Cardiac fibroblast (primary cell): Measurements from ENCODE around the gene SPX.

Source experiments
- DNase-seq, 2 donors: peaks; one replicate each; pipeline versions ENCODE4 v3.0.0 to v3.0.0-alpha.2; 2010; ENCODE audit warnings: low read depth in 2 of 2
- H3K4me3 ChIP-seq, 2 donors: replicated peaks in 1 of 2; 1 replicate in 1 of 2; 2 replicates in 1 of 2; pipeline ENCODE4 v1.5.1; 2011; ENCODE audit warnings: low read depth in 2 of 2, low read length in 2 of 2, mild to moderate bottlenecking in 2 of 2, moderate library complexity in 1 of 2
- CTCF ChIP-seq: IDR thresholded peaks from one replicate; pipeline ENCODE4 v1.5.1; 2011; ENCODE audit warnings: low read depth, mild to moderate bottlenecking, low read length, inconsistent platforms

Gene SPX

GRCh38 chr12:21566223-21566906, 40.3 kb downstream of the SPX start:
- TF ChIP-seq CTCF = no peak
- H3K4me3 ChIP-seq = no peak overlapping the region
- no peak for DNase-seq

DNA sequence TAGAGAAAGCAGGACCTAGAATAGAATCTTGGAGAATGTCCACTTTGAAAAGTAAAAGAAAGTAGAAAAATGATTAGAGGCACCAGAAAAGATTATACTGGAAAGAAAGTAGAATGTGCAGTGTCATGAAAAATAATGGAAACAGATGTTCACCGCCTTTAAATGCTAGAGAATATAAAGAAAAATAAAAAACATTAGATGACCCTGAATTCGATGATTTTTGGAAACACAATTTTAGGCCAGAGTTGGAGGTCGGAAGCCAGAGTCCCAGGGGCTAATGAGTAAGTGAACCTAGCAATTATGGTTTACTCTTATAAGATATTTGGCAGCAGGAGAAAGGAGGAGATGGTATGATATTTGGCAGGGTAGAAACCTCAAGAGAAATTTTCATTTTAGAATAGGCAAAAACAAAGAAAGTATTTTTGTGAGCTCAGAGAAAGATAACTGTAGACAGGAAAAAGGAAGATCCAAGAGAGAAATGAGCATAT, 40.9 kb downstream of the SPX start:
- no peak overlapping the region for H3K4me3 ChIP-seq
- DNase-seq = no peak
- no peak for TF ChIP-seq CTCF

DNA sequence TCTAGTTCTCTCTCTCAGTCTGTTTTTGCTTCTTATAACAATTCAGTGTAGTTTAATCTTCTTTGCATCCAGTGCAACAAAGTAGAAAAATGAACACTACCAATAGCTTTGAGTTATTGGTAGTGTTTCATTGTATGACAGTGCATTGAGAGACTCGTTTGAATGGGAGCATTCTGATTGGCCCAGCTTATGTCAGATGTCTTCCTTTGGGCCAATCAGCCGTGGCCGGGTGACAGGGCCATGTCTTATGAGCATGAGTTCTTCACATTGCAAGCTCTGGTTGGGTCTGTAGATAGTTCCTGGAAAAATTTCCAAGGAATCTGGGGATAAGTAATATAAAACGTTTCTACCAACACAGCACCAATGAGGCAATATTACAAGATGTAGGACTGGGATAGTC, 42.0 kb downstream of the SPX start:
- H3K4me3 ChIP-seq = no peak overlapping the region
- no peak for DNase-seq
- TF ChIP-seq CTCF = no peak

- TF ChIP-seq CTCF = no peak
- DNase-seq = no peak
- no peak overlapping the region for H3K4me3 ChIP-seq
These were observed 45.0 kb downstream of the SPX start for GRCh38 chr12:21571046-21571445.

DNA sequence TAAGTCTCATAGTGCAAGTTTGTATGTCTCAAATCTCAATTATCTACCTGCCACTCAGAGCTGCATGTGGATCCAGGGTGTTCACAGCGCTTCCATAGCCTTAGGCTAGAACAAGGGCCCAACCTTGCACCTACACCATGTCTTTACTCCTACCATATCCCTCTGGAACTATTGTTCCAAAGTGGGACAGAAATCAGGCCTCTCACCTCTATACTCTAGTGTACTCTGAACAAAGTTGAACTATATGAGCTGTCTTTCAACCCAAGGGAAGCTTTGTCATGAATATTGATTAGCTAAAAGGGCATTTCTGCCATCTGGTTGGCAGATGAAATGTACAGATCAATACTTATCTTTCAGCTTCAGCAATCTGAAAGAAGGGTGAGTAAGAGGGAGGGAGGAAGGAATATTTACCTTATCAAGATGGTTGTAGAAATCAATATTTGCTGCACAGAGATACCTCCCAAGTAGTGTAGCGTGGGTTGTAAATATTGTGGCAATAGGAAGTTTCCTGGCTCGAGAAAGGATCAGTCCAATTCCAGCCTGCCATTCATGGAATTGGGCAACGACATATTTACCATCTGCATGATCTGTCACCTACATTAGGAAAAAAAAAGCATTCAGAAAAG, 47.8 kb downstream of the SPX start:
- no peak for DNase-seq
- no peak for TF ChIP-seq CTCF
- H3K4me3 ChIP-seq = no peak overlapping the region

DNA sequence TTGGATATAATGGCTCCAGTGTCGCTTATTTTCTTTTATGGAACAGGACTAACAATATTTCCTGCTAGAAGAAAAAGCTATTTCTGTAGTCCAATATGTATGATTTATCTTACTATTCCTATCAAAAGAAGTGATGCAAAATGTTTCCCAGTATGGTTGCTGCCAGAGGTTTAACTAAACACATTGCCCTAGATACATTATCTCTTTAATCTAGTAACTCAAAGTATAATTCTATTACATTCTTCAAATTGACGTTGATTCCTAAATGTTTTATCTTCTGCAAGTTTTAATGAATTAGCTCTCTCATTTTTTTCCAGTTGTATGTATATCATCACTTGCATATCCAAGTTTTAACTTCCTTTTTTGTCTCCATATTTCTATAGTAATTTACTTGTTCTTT, 50.3 kb downstream of the SPX start:
- no peak for DNase-seq
- TF ChIP-seq CTCF = no peak
- no peak overlapping the region for H3K4me3 ChIP-seq
